ENCODE measurements around the gene GMCL1. TPM values are rescaled to one million over a fixed set of nuclear protein-coding genes. Genes with fewer than 3 reads are reported as not detected.

Gene GMCL1
- total RNA-seq, 6 experiments from 2014 or later, result 5.8 to 11.4 (median 6.8) TPM

GRCh38 chr2:69805887-69806286 lies 23.6 kb upstream of the GMCL1 start:
- intact Hi-C loops (cut with DNase I), result no loop called here
- TF ChIP-seq CTCF (IDR thresholded peaks at IDR 0.05) (no peak), POLR2A (IDR thresholded peaks at IDR 0.05) (no peak)
- Histone ChIP-seq H3K27ac (no peak overlapping the region), H3K36me3 (peaks cover 0 to 60% (median 21%) of the 10 kb centered on the region in 4 donors), H3K27me3 (no peaks in the 10 kb centered on the region), H3K9me3 (no peaks in the 10 kb centered on the region), H3K4me3 (no peak overlapping the region), H3K4me1 (no peaks in the 10 kb centered on the region)
- WGBS (ENCODE audit: insufficient coverage, low coverage, low lambda C conversion rate, missing lambda C conversion rate), result 71% methylated on average over 1 of the region's 1 CpG
- DNase-seq (no peak), ATAC-seq (no peak)

- intact Hi-C loops (cut with DNase I), result no loop called here
- no peak overlapping the region for H3K4me3 ChIP-seq
- peaks cover 0 to 77% (median 24%) of the 10 kb centered on the region in 4 donors for H3K36me3 ChIP-seq
- no peaks in the 10 kb centered on the region for H3K27me3 ChIP-seq
- no peaks in the 10 kb centered on the region for H3K9me3 ChIP-seq
- 93% methylated on average over 9 of the region's 16 CpGs for WGBS (ENCODE audit: insufficient coverage, low coverage, low lambda C conversion rate, missing lambda C conversion rate)
- DNase-seq (no peak), ATAC-seq (no peak)
- no peaks in the 10 kb centered on the region for H3K4me1 ChIP-seq
- TF ChIP-seq POLR2A (IDR thresholded peaks at IDR 0.05) (no peak), CTCF (IDR thresholded peaks at IDR 0.05) (no peak)
- H3K27ac ChIP-seq, result no peak overlapping the region
Measured at GRCh38 chr2:69807821-69808540, 21.5 kb upstream of the GMCL1 start.

DNA sequence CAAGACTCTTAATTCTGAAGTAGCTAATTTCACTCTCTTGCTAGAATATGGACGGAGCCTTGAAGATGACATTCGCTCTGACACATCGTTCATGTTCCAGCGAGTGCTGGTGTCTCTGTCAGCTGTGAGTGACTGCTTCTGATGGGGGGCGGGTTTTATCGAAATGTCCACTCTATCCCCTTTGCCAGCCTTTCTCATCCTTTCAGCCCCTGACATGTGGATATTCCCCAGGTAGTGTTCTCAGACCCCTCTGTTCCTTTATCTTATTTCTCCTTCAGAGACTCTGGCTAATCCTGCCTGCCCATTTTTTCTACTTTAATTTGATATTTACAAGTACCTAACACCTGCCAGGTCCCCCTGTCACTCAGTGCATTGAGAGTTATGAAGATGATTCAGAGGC lies 18.9 kb upstream of the GMCL1 start:
- DNase-seq (no peak), ATAC-seq (no peak)
- Histone ChIP-seq H3K9me3 (no peaks in the 10 kb centered on the region), H3K4me3 (no peak overlapping the region), H3K36me3 (peaks cover 0 to 67% (median 24%) of the 10 kb centered on the region in 4 donors), H3K27ac (no peak overlapping the region), H3K4me1 (peaks cover 0 to under 1% (median 0%) of the 10 kb centered on the region in 4 donors), H3K27me3 (no peaks in the 10 kb centered on the region)
- TF ChIP-seq CTCF (IDR thresholded peaks at IDR 0.05), result no peak
- no peak for TF ChIP-seq POLR2A (IDR thresholded peaks at IDR 0.05)
- WGBS (ENCODE audit: insufficient coverage, low coverage, low lambda C conversion rate, missing lambda C conversion rate), result 97% methylated on average over 6 of the region's 6 CpGs
- intact Hi-C loops (cut with DNase I), result no loop called here

DNA sequence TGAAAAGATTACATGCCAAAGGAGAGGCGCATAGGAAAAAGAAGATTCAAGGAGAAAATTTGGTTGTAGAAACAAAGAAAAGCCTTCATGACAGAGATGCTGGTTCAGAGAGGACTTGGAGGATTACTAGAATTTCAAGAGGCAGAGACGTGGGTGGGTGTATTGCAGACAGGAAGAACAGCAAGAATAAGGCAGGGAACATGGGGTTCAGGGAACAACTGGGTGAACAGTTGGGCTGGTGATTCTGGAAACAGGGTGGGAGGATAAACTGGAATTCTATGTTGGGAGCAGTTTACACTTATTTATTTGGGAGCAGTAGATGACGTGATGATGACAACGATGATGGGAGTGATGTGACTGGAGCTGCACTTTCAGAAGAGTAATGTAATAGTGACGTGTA lies 18.4 kb upstream of the GMCL1 start:
- WGBS (ENCODE audit: insufficient coverage, low coverage, low lambda C conversion rate, missing lambda C conversion rate), result 93% methylated on average over 5 of the region's 5 CpGs
- Histone ChIP-seq H3K27me3 (no peaks in the 10 kb centered on the region), H3K27ac (no peak overlapping the region), H3K36me3 (peaks cover 0 to 64% (median 21%) of the 10 kb centered on the region in 4 donors), H3K4me3 (no peak overlapping the region), H3K4me1 (peaks cover 0 to 5% (median 2%) of the 10 kb centered on the region in 4 donors), H3K9me3 (no peaks in the 10 kb centered on the region)
- no peak for TF ChIP-seq CTCF (IDR thresholded peaks at IDR 0.05)
- TF ChIP-seq POLR2A (IDR thresholded peaks at IDR 0.05), result no peak
- ATAC-seq (no peak), DNase-seq (no peak)
- intact Hi-C loops (cut with DNase I), result no loop called here

Measured in right lobe of liver (tissue), 6 donors.